Measurements from ENCODE around the gene SMIM9.
"Not testable (repeated sequence)": the region's sequence is repeated elsewhere in the genome, so short reads cannot be mapped to it uniquely, and the experiment has no call there.

The SMIM9 gene

GRCh38 chrX:154834562-154834961 lies at the start of gene SMIM9:
TSS of gene SMIM9 (minus strand) at chrX:154834662. CDS start at chrX:154830856, 3,806 bp downstream.
- no peak for DNase-seq (ENCODE audit: low spot score)

GRCh38 chrX:154884069-154884468 lies 49.6 kb upstream of the SMIM9 start:
- DNase-seq (ENCODE audit: low spot score), result not testable (repeated sequence)

DNA sequence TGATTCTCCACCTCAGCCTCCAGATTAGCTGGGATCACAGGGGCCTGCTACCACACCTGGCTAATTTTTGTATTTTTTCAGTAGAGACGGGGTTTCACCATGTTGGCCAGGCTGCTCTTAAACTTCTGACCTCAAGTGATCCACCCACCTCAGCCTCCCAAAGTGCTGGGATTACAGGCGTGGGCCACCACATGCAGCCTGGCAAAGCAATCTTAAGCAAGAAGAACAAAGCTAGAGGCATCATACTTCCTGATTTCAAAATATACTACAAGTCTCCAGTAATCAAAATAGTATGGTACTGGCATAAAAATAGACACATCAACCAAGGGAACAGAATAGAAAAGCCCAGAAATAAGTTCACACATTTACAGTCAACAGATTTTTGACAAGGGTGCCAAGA lies 38.9 kb upstream of the SMIM9 start:
- no peak for DNase-seq (ENCODE audit: low spot score)

GRCh38 chrX:154868522-154868921 lies 34.1 kb upstream of the SMIM9 start:
- DNase-seq (ENCODE audit: low spot score), result not testable (repeated sequence)

DNA sequence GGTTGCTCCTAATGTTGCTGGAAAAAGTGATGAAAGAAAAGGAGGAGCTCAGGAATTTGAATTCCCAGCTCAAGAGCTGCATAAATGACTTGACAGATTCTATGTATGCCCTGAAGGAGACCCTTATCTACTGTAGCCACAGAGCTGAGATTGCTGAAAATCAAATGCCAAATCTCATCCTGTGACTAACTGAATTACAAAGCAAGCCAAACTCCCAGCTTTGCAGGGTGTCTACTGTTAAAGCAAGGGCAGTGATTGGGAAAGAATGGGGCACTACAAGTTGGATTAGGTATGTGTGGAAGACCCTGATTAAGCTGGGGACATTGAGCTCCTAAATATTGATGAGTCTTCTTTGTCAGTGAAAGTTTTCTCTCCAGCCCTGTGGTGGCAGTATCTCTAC lies 20.8 kb upstream of the SMIM9 start:
- no peak for DNase-seq (ENCODE audit: low spot score)

GRCh38 chrX:154850957-154851611 lies 16.6 kb upstream of the SMIM9 start:
- DNase-seq (ENCODE audit: low spot score), result no peak

DNA sequence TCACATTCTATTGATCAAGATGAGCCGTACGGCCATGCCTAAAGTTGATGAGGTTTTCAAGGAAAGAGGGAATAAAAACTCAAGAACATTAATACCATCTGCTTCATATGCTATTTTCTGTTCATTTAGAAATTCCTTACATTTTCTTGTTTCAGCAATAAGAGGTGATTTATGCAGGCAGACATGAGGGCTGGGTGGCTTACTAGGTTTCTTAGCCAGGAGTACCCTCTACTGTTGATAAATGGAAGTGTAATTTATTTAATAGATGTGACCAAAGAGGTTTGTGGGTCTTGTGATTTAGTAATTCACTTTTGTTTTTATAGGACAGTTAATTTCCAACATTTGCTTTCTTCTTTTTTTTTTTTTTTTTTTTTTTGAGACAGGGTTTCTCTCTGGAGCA lies 6.4 kb upstream of the SMIM9 start:
- DNase-seq (ENCODE audit: low spot score), result peak; percentile 39

GRCh38 chrX:154836163-154836562 lies 1.7 kb upstream of the SMIM9 start:
- DNase-seq (ENCODE audit: low spot score), result no peak

- no peak for DNase-seq (ENCODE audit: low spot score)
These were observed 652 bp downstream of the SMIM9 start for GRCh38 chrX:154833746-154834274.

- no peak for DNase-seq (ENCODE audit: low spot score)
These were observed 4.5 kb downstream of the SMIM9 start for GRCh38 chrX:154829926-154830442.

DNA sequence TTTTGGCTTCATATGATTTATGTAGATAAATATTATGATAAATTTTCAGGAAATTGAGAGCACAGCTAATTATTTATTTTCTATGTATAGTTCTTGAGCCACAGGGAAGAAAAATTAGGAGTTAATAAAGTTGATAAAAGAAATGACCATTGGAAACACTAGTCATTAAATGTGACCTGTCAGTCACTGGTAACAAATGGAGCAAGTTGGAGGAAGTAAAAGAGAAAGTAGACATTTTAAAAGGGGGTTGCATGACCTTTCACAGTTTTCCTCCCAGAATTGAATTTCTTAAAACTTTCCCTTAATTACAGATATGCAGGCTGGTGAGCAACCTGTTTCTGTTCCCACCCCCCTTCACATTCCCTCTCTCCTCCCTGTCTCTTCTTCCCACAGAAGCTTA lies 5.3 kb downstream of the SMIM9 start:
- no peak for DNase-seq (ENCODE audit: low spot score)

GRCh38 chrX:154828016-154828408 lies 6.5 kb downstream of the SMIM9 start:
- no peak for DNase-seq (ENCODE audit: low spot score)

GRCh38 chrX:154827194-154828015 lies 7.1 kb downstream of the SMIM9 start:
- DNase-seq (ENCODE audit: low spot score), result no peak

DNA sequence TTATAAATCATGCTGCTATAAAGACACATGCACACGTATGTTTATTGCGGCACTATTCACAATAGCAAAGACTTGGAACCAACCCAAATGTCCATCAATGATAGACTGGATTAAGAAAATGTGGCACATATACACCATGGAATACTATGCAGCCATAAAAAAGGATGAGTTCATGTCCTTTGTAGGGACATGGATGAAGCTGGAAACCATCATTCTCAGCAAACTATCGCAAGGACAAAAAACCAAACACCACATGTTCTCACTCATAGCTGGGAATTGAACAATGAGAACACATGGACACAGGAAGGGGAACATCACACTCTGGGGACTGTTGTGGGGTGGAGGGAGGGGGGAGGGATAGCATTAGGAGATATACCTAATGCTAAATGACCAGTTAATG lies 8.9 kb downstream of the SMIM9 start:
- not testable (repeated sequence) for DNase-seq (ENCODE audit: low spot score)

DNA sequence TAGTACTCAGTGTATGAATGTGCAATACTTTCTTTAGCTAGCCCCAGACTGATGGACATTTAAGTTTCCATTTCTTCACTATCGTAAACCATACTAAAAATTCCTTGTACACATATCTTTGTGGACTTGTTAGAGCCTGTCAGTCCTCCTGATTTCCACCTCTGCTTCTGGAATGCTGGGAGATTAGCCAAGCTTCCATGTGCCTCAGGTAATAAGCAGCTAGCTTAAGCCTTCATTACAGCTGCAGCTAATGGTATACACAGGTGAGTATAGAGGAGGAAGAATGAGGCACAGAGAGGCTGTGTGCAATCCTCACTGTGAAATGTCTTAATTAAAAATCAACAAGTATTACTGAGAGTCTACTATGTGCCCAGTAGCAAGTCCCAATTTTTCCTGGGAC lies 9.8 kb downstream of the SMIM9 start:
- DNase-seq (ENCODE audit: low spot score), result no peak

DNA sequence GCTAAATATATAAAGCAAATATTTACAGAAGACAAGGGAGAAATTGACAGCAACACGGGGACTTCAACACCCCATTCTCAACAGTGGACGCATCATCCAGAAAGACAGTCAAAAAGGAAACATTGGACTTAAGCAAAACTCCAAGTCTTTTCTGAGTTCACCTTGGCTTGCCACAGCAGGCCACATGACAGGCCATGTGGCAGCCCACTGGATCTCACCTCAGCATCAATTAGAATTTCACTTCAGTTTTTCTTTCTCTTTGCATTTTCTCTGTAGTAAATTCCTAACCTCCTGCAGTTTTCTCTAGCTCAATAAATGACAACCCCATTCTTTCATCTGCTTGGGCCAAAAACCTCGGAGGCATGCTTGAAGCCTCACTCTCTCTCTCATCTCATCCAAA lies 12.4 kb downstream of the SMIM9 start:
- no peak for DNase-seq (ENCODE audit: low spot score)

GRCh38 chrX:154821523-154821922 lies 12.9 kb downstream of the SMIM9 start:
- no peak for DNase-seq (ENCODE audit: low spot score)

- DNase-seq (ENCODE audit: low spot score), result no peak
These were observed 14.6 kb downstream of the SMIM9 start for GRCh38 chrX:154819771-154820341.

DNA sequence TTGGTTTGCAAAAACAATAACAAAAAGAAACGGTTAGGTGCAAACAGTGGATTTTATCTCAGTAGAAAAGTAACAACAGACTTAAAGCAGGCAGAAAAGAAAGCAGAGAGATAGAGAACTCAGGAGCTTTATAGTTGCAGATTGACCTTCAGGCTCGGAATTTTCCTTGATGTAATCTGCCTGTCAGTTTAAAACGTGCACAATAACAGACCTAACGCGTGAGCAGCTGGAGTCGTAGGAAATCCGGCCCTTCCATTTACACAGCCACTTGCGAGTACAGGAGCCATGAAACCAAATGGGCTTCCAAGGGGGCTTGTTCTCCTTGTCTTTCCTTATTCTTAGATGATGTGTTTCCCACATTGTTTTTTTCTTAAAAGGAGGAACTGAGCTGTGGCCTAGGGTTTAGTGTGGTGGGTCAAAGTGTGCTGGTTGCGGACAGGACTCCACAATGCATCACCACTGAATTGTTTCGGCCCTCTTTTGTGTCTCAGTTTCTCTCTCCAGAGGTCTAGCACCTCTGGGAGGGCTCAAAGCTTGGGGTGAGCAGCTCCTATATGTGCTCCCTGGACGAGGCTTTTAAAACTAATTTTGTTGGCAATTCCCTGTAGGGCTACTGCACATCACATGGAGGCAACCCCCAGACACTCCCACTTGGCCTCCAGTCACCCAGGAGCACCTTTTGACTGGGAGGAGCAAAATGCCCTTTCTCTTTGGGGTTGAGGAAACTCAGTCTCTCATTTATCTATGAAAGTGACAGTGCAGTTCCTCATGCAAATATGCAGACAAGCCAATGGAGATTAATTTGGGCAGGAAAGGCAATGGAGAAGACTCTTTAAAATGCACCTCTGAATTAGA lies 15.3 kb downstream of the SMIM9 start:
- no peak for DNase-seq (ENCODE audit: low spot score)

GRCh38 chrX:154817048-154817618 lies 17.3 kb downstream of the SMIM9 start:
- not testable (repeated sequence) for DNase-seq (ENCODE audit: low spot score)

DNA sequence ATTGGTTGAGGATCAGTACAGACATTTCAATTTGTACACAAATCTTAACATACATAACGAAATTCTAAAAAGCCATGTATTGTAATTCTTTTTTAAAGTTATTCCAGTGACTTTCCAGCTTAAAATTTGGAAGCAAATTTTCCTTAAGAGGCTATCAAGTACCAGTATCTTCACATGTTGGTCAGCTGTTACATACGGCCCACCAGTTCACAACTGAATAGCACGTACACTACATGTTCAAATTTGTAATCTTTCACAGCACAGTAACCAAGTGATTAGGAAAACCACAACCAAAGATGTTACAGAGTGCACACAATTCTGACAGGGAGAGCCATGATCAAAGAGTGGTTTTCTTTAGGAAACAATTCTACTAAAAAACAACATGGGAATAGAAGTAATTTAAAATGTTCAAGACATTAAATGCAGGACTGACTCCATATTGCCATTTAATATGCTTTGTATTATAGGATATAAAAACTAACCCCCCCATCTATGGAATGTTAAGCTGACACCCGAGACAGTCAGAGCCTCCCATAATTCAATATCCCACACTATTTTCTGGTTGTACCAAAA lies 18.1 kb downstream of the SMIM9 start:
- not testable (repeated sequence) for DNase-seq (ENCODE audit: low spot score)

Measured in hepatic stellate cell (primary cell).